Adipose tissue (tissue), 3 donors: Measurements from ENCODE around the gene CASP2. TPM values are rescaled to one million over a fixed set of nuclear protein-coding genes. Genes with fewer than 3 reads are reported as not detected.

Experiments used
- H3K27ac ChIP-seq: one replicate; pipeline ENCODE4 v1.5.1; 2013; ENCODE audit warnings: low read depth, low read length
- WGBS, 3 donors: extraction: QIAGEN DNeasy Blood & Tissue Kit; methylation state at CpG; one replicate each; pipeline ENCODE4 v1.1.7; 2013; 5-methylcytosine and 5-hydroxymethylcytosine counted together
- polyA plus RNA-seq, 3 donors: library from polyadenylated mRNA; stranded (reverse); fragments of 200-250 nt; gene quantifications; one replicate each; pipeline ENCODE4 v1.2.3, GENCODE V29; 2013
- donor health status: healthy with polysubstance abuse.
- donor health status: Bipolar disorder and iron deficiency.
- donor health status: healthy.

The CASP2 gene
- 1 to 10 TPM; 4.2 to 6.1 (median 5.4) TPM for polyA plus RNA-seq

GRCh38 chr7:143287935-143288826, at the start of gene CASP2:
TSS of gene CASP2 (plus strand) at chr7:143288351. CDS start at chr7:143288456, 105 bp downstream.
- 2 to 3% (median 3%) methylated on average over 75 to 84 of the region's 84 CpGs for WGBS, 3 donors
- H3K27ac ChIP-seq, result no peak within 1 kb of the TSS

DNA sequence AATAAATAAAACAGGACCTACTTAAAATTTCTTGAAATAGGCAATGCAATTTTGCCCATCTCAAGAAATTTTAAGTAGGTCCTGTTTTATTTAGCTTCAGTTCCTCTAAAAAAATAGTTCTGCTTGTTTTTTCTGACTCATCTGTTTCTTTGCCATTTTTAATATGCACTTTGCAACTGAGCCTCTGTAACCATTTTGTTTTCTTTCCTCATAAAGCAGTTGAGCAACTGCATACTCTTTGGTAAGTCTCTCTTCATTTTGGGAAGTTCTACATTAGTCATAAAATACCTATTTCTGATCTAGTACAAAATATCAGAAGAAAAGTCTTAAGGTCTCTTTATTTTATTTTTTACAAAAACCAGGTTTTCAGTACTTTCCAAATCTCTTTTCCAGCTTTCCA, 48.3 kb upstream of the CASP2 start:
- H3K27ac ChIP-seq, result no peak overlapping the region

DNA sequence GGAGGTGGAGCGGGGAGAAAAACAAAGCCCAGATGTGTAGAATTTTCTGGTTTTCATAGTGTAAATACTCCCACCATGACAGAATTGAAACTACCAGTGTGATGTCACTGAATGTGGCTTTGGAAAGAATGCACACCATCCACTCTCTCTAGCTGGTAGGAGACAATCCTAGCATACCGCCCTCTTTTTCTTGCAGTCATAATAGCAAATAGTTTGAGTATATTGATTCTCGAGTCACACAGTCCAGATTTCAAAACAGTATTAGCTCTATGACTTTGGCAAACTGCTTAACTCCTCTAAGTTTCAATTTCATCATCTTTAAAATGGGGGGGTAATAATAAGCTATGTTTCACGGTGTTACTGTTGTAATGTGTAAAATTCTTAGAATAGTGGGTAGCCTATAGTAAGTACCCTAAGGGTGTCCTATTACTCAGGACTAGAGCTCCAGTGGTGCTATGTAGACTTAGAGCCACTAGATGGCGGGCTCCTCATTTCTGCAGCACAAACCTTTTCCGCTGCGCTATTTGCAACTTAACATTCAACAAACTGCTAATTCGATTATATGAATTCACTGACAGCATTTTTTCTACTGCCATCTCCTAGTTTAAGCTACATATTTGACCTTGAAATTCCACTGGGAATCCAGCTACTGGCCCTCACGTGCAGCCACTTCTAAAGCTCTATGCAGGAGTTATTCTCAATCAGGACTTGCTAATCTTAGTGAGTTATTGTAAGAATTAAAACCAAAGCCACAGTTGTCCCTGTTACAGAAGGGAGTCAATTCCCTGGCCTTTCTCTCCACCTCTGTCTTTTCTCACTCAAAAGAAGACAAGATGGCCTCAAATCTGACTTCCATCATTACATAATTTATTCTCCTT, 47.6 kb upstream of the CASP2 start:
- no peak overlapping the region for H3K27ac ChIP-seq
- 17 to 19% (median 19%) methylated on average over 9 of the region's 9 CpGs for WGBS, 3 donors

DNA sequence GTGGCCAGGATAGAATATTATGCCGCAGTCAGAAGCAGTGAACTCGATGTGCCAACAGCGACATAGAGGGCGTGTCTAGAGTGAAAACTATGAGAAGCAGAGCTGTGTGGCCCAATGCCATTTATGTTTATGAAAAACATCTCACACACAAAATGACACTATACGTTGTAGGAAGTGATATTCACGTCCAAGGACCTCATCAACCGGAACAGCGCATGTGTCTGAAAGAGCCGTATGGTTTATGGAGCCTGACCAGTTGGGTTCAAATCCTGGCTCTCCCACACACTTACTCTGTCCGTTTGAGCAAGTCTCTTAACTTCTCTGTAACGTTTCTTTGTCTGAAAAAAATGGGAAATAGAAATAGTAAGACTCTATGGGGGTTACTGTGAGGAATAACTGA, 45.8 kb upstream of the CASP2 start:
- H3K27ac ChIP-seq, result no peak overlapping the region
- WGBS, 3 donors, result 81 to 85% (median 82%) methylated on average over 11 of the region's 11 CpGs

GRCh38 chr7:143243111-143243510, 45.0 kb upstream of the CASP2 start:
- 53 to 68% (median 60%) methylated on average over 7 of the region's 7 CpGs for WGBS, 3 donors
- H3K27ac ChIP-seq, result no peak overlapping the region

GRCh38 chr7:143243614-143244013, 44.5 kb upstream of the CASP2 start:
- 65 to 75% (median 66%) methylated on average over 3 of the region's 3 CpGs for WGBS, 3 donors
- no peak overlapping the region for H3K27ac ChIP-seq

DNA sequence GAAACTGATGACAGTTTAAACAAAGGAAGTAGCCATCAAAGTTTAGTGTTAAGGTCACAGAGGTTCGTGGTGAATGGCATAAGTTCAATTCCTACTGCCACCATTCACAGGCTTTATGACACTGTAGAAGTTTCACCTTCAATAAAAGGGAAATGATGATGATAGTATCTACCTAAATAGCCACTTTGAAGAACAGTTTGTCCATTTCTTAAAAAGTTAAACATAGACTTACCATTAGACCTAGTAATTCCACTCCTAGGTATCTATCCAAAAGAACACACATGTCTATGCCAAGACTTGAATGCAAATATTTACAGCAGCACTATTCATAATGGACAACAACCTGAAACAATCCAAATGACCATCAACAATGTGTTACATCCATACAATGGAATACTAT, 43.8 kb upstream of the CASP2 start:
- no peak overlapping the region for H3K27ac ChIP-seq
- 40 to 51% (median 43%) methylated on average over 1 of the region's 1 CpG for WGBS, 3 donors

- WGBS, 3 donors, result 39 to 62% (median 45%) methylated on average over 3 of the region's 3 CpGs
These were observed 43.0 kb upstream of the CASP2 start for GRCh38 chr7:143245123-143245522.

DNA sequence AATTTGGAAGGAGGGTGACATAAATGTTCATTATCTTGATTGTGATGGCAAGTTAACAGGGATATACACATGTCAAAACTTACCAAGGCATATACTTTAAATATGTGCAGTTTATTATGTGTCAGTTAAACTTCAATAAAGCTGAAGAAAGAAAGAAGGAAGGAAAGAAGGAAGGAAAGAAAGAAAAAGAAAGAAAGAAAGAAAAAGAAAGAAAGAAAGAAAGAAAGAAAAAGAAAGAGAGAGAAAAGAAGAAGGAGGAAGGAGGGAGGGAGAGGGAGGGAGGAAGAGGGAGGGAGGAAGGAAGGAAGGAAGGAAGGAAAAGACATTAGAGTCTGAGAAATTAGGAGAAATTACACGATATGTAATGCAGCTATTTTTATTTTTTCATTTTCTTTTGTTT, 40.8 kb upstream of the CASP2 start:
- H3K27ac ChIP-seq, result no peak overlapping the region
- 19 to 75% (median 42%) methylated on average over 1 of the region's 1 CpG for WGBS, 3 donors

More at GRCh38 chr7:143245123-143245522, 43.0 kb upstream of the CASP2 start:
- H3K27ac ChIP-seq, result no peak overlapping the region

- 59 to 95% (median 93%) methylated on average over 2 of the region's 2 CpGs for WGBS, 3 donors
- H3K27ac ChIP-seq, result no peak overlapping the region
These were observed 39.3 kb upstream of the CASP2 start for GRCh38 chr7:143248761-143249354.

GRCh38 chr7:143250199-143250598, 38.0 kb upstream of the CASP2 start:
- no peak overlapping the region for H3K27ac ChIP-seq

DNA sequence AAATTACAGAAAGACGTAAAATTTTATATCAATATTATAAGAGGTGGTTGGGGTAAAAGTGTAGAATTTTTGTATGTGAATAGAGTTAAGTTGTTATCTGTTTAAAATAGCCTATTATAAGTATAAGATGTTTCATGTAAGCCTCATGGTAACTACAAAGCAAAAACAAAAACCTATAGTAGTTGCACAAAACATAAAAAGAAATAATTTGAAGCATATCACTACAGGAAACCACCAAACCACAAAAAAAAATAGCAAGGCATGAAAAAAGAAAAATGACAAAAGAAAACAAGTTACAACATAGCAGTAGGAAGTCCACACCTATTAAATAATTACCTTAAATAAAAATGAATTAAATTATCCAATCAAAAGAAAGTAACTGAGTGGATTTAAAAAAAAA, 37.3 kb upstream of the CASP2 start:
- WGBS, 3 donors, result 85 to 86% (median 85%) methylated on average over 1 of the region's 1 CpG
- H3K27ac ChIP-seq, result no peak overlapping the region

GRCh38 chr7:143252006-143252405, 36.1 kb upstream of the CASP2 start:
- no peak overlapping the region for H3K27ac ChIP-seq
- WGBS, 3 donors, result 68 to 85% (median 84%) methylated on average over 2 of the region's 2 CpGs

DNA sequence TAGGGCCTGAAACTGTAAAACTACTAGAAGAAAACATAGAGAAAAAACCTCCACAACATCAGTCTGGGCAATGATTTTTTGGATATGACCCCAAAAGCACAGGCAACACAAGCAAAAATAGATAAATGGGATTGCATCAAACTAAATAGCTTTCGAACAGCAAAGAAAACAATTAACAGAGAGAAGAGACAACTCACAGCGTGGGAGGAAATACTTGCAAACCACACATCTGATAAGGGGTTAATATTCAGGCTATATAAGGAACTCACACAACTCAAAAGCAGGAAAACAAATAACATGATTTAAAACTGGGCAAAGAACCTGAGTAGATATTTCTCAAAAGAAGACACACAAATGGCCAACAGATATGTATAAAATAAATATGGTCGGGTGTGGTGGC, 32.6 kb upstream of the CASP2 start:
- 58 to 82% (median 64%) methylated on average over 3 of the region's 3 CpGs for WGBS, 3 donors
- H3K27ac ChIP-seq, result no peak overlapping the region

DNA sequence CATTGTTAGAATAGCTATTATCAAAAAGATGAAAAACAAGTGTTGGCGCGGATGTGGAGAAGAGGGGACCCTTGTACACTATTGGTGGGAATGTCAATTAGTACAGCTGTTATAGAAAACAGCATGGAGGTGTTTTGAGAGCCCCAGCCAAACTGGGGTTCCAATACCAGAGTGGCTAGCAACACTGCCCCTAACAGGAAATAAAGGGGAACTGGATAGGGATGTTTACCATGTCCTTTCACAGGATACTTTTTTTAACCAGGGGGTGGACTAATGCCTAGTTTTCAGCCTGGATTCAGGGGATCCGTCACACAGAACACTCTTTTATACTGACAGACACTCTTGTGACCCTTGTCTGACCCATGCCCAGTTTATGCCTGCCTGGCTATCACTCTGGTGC, 31.8 kb upstream of the CASP2 start:
- WGBS, 3 donors, result 85 to 89% (median 85%) methylated on average over 3 of the region's 3 CpGs
- no peak overlapping the region for H3K27ac ChIP-seq

- no peak overlapping the region for H3K27ac ChIP-seq
- WGBS, 3 donors, result 86 to 93% (median 89%) methylated on average over 4 of the region's 4 CpGs
These were observed 31.2 kb upstream of the CASP2 start for GRCh38 chr7:143256932-143257331.

DNA sequence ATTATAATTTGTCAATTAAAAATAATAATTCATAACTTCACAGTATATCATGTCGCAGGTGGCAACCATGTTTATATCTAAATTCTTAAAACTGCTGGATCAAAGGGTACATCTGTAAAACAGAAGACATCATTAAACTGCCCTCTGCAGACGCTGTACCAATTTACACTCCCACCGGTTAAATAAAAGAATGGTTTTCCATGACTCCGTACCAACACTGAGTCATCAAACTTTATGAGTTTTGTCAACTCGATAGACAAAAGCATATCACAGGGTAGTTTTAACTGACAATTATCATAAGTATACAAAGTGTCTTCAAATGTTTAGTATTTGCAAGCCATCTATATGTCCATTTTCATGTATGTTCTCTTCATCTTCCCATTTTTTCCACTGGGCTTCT, 30.6 kb upstream of the CASP2 start:
- H3K27ac ChIP-seq, result no peak overlapping the region
- 87 to 89% (median 88%) methylated on average over 5 of the region's 5 CpGs for WGBS, 3 donors

DNA sequence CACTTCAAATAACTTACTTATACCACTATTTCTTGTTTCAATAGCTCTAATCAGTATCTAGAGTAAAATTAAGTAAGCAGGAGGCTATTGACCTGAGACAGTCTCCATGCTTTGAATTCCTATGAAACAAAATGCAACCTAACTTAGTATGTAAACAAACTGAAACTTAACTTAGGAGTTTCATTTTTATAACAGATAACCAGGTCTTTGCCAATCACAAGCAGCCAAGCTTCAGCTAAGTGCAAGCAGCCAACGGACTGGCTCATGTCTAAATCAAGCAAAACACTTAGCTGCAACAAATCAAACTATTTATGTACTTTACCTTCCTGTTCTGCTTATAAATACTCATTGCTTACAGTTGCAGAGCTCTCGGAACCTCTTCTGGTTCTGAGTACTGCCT, 29.3 kb upstream of the CASP2 start:
- WGBS, 3 donors, result 18 to 34% (median 27%) methylated on average over 2 of the region's 2 CpGs
- no peak overlapping the region for H3K27ac ChIP-seq

DNA sequence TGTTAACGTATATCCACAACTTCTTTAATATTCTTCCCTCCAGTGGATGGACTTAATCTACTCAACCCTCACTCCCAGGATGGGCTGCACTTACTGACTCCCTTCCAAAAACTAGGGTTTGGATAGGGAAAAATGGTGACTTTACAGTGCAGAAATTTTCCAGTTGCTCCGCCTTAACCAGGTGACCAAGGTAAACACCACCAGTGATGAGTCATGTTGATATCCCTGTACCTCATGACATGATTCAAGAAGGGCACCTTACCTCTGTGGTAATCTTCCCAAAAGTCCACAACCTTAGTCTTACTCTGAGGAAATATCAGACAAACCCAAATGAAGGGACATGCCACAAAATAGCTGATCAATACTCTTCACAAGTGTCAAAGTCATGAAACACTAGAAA, 28.4 kb upstream of the CASP2 start:
- H3K27ac ChIP-seq, result no peak overlapping the region
- WGBS, 3 donors, result 90 to 94% (median 90%) methylated on average over 2 of the region's 2 CpGs
